ENCODE measurements around the gene GFRA4.

GFRA4 gene

DNA sequence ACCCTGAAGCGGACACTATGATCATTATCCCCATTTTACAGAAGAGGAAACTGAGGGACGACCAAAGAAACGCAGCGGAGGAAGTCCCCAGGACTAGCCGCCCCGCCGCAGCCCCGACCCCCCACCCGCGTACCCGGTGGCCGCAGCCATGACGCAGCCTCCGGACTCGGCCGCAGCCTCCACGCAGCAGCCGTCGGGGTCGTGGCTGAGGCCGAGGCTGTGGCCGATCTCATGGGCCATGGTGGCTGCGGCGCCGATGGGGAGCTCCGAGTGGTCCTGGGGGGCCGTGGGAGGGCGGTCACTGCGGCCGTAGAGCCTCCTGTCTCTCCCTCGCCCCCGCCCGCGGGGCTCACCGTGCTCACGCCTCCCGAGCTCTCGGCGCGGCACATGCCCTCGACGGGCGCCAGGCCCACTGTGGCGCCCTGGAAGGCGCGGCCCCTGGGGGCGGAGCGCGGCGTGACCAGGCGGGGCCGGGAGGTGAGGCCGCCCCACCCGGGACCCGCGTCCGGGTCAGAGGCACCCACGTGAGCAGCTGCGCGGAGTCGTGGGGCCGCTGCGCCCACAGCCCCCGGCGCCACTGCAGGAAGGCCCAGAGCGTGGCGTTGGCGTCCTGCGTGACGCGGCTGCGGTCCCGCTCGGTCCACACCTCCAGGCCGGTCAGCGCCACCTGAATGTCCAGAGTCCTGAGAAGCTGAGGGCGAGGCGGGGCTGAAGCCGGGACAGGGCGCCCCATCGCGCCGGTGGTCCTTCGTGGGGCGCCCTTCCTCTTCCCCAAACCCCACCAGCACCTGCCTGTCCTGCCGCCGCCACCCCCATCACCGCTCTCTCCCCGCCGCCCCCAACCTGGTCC is 10.2 kb upstream of the GFRA4 start:
- no peak for DNase-seq (ENCODE audit: low spot score)

GRCh38 chr20:3672547-3673171 is 9.5 kb upstream of the GFRA4 start:
- no peak for DNase-seq (ENCODE audit: low spot score)

DNA sequence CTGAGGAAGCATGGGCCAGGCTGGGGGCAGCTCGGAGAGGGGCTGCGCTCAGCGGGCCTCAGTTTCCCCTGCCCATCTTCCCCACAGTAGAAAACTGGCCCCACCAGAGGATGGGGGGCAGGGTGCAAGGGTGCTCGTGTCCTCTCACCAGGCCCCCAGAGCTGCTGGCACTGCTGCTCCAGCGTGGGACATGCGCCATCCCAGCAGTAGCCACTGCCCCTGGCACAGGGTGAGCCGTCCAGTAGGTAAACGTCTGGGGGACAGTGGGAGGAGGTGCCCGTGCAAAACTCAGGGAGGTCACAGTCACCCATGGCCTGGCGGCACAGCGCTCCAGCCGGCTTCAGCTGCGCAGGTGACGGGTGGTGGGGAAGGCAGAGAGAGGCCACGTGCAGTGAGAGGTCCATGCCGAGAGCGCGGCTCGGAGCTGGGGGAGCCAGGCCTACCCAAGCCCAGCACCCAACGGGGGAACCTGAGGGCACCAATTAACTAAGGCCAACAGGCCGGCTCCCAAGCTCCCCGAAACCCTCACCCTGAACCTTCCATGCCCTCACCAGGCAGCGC is 8.9 kb upstream of the GFRA4 start:
- DNase-seq (ENCODE audit: low spot score), result no peak

DNA sequence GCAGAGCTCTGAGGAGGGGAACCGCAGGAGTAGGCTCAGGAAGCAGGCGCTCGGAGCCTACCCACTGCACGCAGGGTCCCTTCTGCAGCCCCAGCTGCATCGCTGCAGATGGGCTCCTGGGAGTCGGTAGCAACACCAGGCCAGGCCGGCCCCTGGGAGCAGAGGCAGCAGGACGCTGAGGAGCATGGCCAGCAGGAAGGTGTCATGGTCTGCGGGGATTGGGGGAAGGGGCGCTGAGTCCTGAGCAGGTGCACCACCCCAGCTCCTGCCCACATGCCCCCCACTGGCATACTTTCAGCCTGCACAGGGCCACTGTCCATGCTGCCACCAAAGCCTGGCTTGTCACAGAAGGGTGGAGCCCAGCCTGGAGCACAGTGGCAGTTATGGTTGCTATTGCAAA is 7.7 kb upstream of the GFRA4 start:
- no peak for DNase-seq (ENCODE audit: low spot score)

GRCh38 chr20:3670511-3670910 is 7.3 kb upstream of the GFRA4 start:
- no peak for DNase-seq (ENCODE audit: low spot score)

GRCh38 chr20:3669710-3670367 is 6.6 kb upstream of the GFRA4 start:
- no peak for DNase-seq (ENCODE audit: low spot score)

DNA sequence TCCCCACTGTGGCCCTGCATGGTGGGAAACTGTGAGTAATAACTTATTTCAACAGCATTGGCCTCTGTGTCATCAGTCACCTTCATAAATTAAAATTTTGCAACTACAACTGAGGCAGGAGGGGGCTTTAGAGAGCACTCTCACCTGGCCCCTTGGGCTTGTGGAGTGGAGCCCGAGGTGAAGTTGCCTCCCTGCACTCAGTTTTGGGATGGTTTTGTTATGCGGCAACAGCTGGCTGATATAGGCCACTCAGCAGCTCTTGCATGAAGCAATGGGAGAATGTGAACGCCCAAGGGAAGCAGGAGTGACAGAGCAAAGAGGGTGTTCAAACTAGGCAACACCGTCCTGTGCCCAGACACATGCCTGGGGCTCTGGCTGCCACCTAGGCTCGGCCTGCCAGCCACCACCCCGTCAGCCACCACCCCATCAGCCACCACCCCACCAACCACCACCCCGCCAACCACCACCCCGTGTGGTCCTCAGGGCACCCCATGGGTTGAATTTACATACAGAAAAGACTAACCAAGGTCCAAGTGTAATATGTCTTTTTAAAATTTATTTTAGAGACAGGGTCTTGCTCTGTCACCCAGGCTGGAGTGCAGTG is 4.3 kb upstream of the GFRA4 start:
- no peak for DNase-seq (ENCODE audit: low spot score)

- DNase-seq (ENCODE audit: low spot score), result no peak
Measured at GRCh38 chr20:3663858-3664257, 659 bp upstream of the GFRA4 start.

DNA sequence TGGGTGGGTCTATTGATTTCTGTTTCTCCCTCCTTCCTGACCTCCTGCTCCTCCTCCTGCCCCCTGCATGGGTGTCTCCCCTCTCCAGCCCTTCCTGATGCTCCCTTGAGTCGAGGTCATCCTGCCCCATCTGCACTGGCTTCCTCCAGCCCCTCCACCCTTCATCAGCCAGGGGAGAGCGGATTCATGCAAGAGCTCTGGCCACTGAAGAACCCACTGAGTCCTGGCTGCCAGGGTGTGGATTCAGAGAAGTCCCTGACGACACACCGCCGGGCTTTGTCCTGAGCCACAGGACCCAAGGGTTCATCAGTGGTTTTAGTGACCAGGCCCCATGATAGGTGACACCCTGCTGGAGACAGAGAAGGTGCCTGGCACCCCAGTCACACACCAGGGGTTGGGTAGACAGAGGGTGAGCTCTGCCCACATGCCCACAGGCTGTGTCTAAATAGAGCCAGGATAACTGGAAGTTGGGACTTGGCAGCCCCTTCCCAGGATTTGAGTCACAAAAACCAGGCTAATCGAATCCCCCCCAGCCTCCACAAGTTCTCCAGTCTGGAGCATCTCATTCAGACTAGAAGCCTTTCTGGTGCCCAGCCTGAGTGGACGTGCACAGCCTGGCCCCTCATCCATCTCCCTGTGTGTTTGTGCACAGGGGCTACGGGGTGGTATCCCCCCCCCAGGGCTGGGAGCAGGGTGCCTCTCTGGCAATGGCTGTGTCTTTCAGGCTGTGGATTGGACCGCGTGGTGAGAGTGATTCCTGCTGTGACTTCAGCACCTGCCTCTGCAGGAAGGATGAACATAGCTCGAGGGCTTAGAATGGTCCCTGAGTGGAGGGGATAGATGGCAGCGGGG is 1.2 kb downstream of the GFRA4 start:
- no peak for DNase-seq (ENCODE audit: low spot score)

- DNase-seq (ENCODE audit: low spot score), result no peak
Measured at GRCh38 chr20:3661060-3661813, 2.0 kb downstream of the GFRA4 start.

- no peak for DNase-seq (ENCODE audit: low spot score)
Measured at GRCh38 chr20:3660262-3661059, 2.7 kb downstream of the GFRA4 start.

GRCh38 chr20:3659492-3660261 is 3.5 kb downstream of the GFRA4 start:
- no peak for DNase-seq (ENCODE audit: low spot score)

DNA sequence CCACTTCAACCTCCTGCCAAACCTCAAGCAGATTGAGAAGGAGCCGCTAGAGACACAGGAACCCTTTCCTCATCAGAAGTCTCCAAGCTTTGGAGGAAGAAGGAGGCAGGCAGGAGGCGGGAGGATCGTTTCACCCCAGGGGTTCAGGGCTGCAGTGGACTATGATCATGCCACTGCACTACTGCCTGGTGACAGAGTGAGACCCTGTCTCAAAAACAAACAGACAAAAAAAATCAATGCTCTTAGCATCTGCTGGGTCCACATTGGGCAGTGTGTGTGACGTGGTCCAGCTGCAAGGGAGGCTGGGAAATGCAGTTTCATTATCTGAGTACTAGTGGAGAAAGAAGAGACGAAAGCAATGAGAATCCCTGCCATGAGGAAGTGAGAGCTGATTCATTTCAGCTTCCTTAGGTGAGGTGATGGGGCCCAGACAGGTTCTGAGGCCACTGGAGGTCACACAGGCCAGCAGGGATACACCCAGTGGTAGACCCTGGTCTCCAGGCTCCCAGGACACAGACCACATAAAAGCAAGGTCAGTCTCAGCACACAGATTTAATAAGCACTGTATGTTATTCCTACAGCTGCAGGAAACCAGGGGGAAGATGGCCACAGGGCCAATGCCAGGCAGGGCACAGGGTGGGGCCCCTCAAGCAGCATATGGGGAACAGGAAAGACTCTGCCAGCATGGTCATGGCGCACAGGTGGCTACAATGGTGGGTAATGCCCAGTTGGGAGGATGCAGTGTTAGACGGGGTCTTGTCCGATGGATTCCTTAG is 4.3 kb downstream of the GFRA4 start:
- no peak for DNase-seq (ENCODE audit: low spot score)

DNA sequence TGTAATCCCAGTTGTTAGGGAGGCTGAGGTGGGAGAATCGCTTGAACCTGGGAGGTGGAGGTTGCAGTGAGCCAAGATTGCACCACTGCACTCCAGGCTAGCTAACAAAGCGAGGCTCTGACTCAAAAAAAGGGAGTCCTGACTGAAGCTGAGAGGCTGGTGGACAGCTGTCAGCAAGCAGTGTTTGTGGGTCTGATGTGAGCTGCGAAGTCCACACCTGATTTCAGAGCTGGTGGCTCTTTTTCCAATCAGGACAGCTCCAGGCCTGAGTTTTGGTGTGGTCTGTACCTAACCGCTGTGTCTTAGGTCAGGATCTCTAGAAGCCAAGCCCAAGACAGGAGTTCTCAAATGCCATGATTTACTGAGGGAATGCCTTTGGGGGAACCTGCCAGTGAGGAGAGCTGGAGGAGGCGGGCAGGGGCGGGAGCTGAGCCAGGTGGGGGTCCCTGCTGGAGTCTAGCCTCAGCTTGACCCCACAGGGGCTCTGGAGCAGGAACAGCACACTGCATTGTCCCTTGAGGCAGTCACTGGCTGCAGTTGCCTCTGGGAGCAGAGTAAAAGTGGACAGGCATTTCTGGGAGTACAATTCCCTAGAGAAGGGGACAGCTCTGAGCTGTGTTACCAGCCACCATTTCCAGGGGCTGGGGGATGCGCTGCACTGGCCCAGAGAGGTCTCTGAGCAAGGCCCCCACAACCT is 5.0 kb downstream of the GFRA4 start:
- DNase-seq (ENCODE audit: low spot score), result no peak

GRCh38 chr20:3655131-3655405 is 8.1 kb downstream of the GFRA4 start:
- DNase-seq (ENCODE audit: low spot score), result no peak

DNA sequence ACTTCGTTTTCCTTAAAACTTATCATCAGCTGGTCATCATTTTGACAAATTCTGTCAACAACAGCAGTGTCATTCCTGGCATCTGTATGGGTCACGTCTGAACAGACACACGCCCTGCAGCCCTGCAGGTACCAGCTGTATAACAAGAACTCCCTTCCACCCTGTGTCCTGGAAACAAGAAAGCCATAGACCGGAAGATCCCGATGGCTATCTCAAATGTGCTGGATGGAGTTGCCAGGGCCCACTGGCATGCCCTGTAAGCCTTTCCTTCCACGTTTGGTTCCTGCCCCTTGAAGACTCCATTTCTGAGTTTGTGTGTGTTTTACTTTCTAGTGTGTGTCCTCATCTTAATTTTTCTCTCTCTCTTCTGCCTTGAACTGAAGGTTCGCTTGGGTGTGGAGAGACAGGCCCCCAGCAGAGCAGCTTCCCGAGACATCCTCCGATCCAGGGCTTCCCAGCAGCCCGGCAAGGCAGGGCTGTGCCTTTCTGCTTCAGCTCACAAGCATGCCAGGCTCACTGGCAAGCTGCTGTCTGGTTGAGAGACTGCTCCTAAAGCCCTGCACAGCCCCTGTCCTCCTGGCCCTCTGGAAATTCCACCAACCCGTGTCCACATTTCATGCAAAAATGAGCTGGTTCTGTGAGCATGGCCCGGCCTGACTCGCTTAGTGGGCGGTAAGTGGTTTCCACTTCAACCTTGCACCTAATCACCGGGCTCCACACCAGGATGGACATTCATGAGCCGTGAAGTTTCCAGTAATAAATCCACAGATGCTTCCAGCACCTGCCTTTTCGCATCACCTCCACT is 8.7 kb downstream of the GFRA4 start:
- DNase-seq (ENCODE audit: low spot score), result no peak

DNA sequence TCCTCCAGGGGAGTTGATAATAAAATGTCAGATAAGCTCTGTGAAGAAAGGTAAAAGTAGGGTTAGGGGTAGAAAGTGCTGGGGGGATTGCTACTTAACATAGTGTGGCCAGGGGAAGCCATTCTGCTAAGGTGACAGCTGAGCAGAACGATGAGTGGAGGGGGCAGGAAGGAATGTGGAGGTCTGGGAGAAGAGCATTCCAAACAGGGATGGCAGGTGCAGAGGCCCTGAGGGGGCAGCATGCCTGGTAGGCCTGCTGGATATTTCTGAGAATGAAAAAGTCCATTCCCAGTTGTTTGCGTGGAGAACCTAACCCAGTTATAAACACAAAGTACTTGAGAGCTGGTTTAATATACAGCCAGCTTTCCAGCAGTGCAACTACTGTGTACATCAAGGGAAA is 9.3 kb downstream of the GFRA4 start:
- no peak for DNase-seq (ENCODE audit: low spot score)

Data from GM03348 (cell line).